H9 (cell line): ENCODE measurements around the gene RAB6B. TPM values are rescaled to one million over a fixed set of nuclear protein-coding genes. Genes with fewer than 3 reads are reported as not detected.
A peak's percentile ranks its signal among the peaks of the same experiment; 100 is the strongest.

Experiments
- DNase-seq: peaks from one replicate; pipeline ENCODE4 v3.0.0-alpha.2; 2017
- H2AFZ ChIP-seq: one replicate; pipeline ENCODE4 v1.6.1; 2013; ENCODE audit warnings: mild to moderate bottlenecking, low read length, control low read depth, moderate library complexity
- H2AK5ac ChIP-seq: 2 replicates; pipeline ENCODE4 v1.6.1; 2013; ENCODE audit warnings: low read length, control low read depth, mixed read lengths; ENCODE audit not compliant: insufficient read length
- H2BK120ac ChIP-seq: one replicate; pipeline ENCODE4 v1.6.1; 2013; ENCODE audit warnings: low read depth, mild to moderate bottlenecking, low read length, control low read depth, inconsistent platforms; ENCODE audit not compliant: poor library complexity, severe bottlenecking
- H2BK12ac ChIP-seq: 2 replicates; pipeline ENCODE4 v1.6.1; 2013; ENCODE audit warnings: low read length, control low read depth, mixed read lengths, low read depth; ENCODE audit not compliant: insufficient read length
- H2BK15ac ChIP-seq: 2 replicates; pipeline ENCODE4 v1.6.1; 2013; ENCODE audit warnings: low read depth, low read length, control low read depth
- H2BK20ac ChIP-seq: one replicate; pipeline ENCODE4 v1.6.1; 2013; ENCODE audit warnings: low read depth, mild to moderate bottlenecking, low read length, control low read depth, inconsistent platforms; ENCODE audit not compliant: poor library complexity, severe bottlenecking
- H2BK5ac ChIP-seq: 2 replicates; pipeline ENCODE4 v1.6.1; 2013; ENCODE audit warnings: low read length, control low read depth, mixed read lengths; ENCODE audit not compliant: insufficient read length
- H3K14ac ChIP-seq: 2 replicates; pipeline ENCODE4 v1.6.1; 2013; ENCODE audit warnings: low read length, control low read depth; ENCODE audit not compliant: insufficient read depth
- H3K18ac ChIP-seq: 2 replicates; pipeline ENCODE4 v1.6.1; 2013; ENCODE audit warnings: low read depth, mild to moderate bottlenecking, mixed read lengths, low read length, control low read depth; ENCODE audit not compliant: insufficient read length
- H3K23ac ChIP-seq: 2 replicates; pipeline ENCODE4 v1.6.1; 2013; ENCODE audit warnings: low read length, control low read depth, mixed read lengths, low read depth; ENCODE audit not compliant: insufficient read length
- H3K23me2 ChIP-seq: 2 replicates; pipeline ENCODE4 v1.6.1; 2013; ENCODE audit warnings: low read depth, mild to moderate bottlenecking, mixed read lengths, low read length, control low read depth; ENCODE audit not compliant: insufficient read length, poor library complexity, severe bottlenecking
- H3K27ac ChIP-seq: 2 replicates; pipeline ENCODE4 v1.5.1; 2013; ENCODE audit warnings: low read length, control low read depth, mixed read lengths, low read depth; ENCODE audit not compliant: insufficient read length
- H3K27me3 ChIP-seq: 2 replicates; pipeline ENCODE4 v1.6.1; 2013; ENCODE audit warnings: low read length, control low read depth, inconsistent platforms; ENCODE audit not compliant: insufficient read depth
- H3K4ac ChIP-seq: 2 replicates; pipeline ENCODE4 v1.6.1; 2013; ENCODE audit warnings: low read depth, mild to moderate bottlenecking, control low read depth, inconsistent platforms, low read length, moderate library complexity
- H3K4me1 ChIP-seq: 2 replicates; pipeline ENCODE4 v1.6.1; 2013; ENCODE audit warnings: low read length, control low read depth, inconsistent platforms; ENCODE audit not compliant: insufficient read depth
- H3K4me2 ChIP-seq: 2 replicates; pipeline ENCODE4 v1.6.1; 2013; ENCODE audit warnings: low read length, control low read depth, mixed read lengths; ENCODE audit not compliant: insufficient read length, insufficient read depth
- H3K56ac ChIP-seq: 2 replicates; pipeline ENCODE4 v1.6.1; 2013; ENCODE audit warnings: low read depth, mild to moderate bottlenecking, mixed read lengths, low read length, control low read depth; ENCODE audit not compliant: insufficient read length
- H3K79me1 ChIP-seq: 2 replicates; pipeline ENCODE4 v1.6.1; 2013; ENCODE audit warnings: low read depth, mild to moderate bottlenecking, moderate library complexity, low read length, control low read depth, inconsistent platforms; ENCODE audit not compliant: insufficient read depth, poor library complexity, severe bottlenecking
- H3K79me2 ChIP-seq: 2 replicates; pipeline ENCODE4 v1.6.1; 2013; ENCODE audit warnings: low read length, control low read depth, inconsistent platforms; ENCODE audit not compliant: insufficient read depth
- H3K9ac ChIP-seq: 2 replicates; pipeline ENCODE4 v1.6.1; 2013; ENCODE audit warnings: low read length, control low read depth, mixed read lengths; ENCODE audit not compliant: insufficient read length; ENCODE audit errors: extremely low read depth
- H3K9me3 ChIP-seq: one replicate; pipeline ENCODE4 v1.6.1; 2013; ENCODE audit warnings: low read depth, low read length, inconsistent platforms; ENCODE audit not compliant: control insufficient read depth
- H3T11ph ChIP-seq: one replicate; pipeline ENCODE4 v1.6.1; 2013; ENCODE audit warnings: mild to moderate bottlenecking, low read length, control low read depth, inconsistent platforms
- H4K20me1 ChIP-seq: one replicate; pipeline ENCODE4 v1.6.1; 2013; ENCODE audit not compliant: control insufficient read depth, insufficient read length, insufficient read depth
- H4K5ac ChIP-seq: 2 replicates; pipeline ENCODE4 v1.6.1; 2013; ENCODE audit warnings: low read depth, mild to moderate bottlenecking, mixed read lengths, low read length, control low read depth; ENCODE audit not compliant: insufficient read length
- H4K8ac ChIP-seq: replicated peaks from 2 replicates; pipeline ENCODE4 v1.6.1; 2013; ENCODE audit warnings: low read length, control low read depth, mixed read lengths, low read depth; ENCODE audit not compliant: insufficient read length
- H4K91ac ChIP-seq: 2 replicates; pipeline ENCODE4 v1.6.1; 2013; ENCODE audit warnings: low read depth, mild to moderate bottlenecking, moderate library complexity, mixed read lengths, low read length, control low read depth; ENCODE audit not compliant: insufficient read length
- H3K27ac Mint-ChIP-seq, 3 experiments: 2 replicates in 2 of 3; 3 replicates in 1 of 3; pipeline ENCODE4 v1.8.0; 2020 to 2021; ENCODE audit warnings: mixed read lengths in 3 of 3, mild to moderate bottlenecking in 1 of 3, moderate library complexity in 1 of 3
- H3K27me3 Mint-ChIP-seq: 2 replicates; pipeline ENCODE4 v1.8.0; 2021; ENCODE audit warnings: low read depth, mild to moderate bottlenecking, moderate library complexity, mixed read lengths
- H3K36me3 Mint-ChIP-seq, 3 experiments: 2 replicates in 2 of 3; 3 replicates in 1 of 3; pipeline ENCODE4 v1.8.0; 2020 to 2021; ENCODE audit warnings: low read depth in 3 of 3, mixed read lengths in 3 of 3; ENCODE audit not compliant: insufficient read depth in 1 of 3
- H3K4me1 Mint-ChIP-seq, 2 experiments: 2 replicates each; pipeline ENCODE4 v1.8.0; 2020; ENCODE audit warnings: mixed read lengths in 2 of 2
- H3K4me3 Mint-ChIP-seq, 2 experiments: 2 replicates in 1 of 2; 3 replicates in 1 of 2; pipeline ENCODE4 v1.8.0; 2020 to 2021; ENCODE audit warnings: mild to moderate bottlenecking in 2 of 2, mixed read lengths in 2 of 2, moderate library complexity in 1 of 2
- H3K9me3 Mint-ChIP-seq, 2 experiments: 2 replicates in 1 of 2; 3 replicates in 1 of 2; pipeline ENCODE4 v1.8.0; 2020; ENCODE audit warnings: mild to moderate bottlenecking in 2 of 2, mixed read lengths in 2 of 2, moderate library complexity in 1 of 2
- WGBS: extraction: QIAGEN DNeasy Blood & Tissue Kit; methylation state at CpG from one replicate; pipeline ENCODE4 v1.1.7; 2013; ENCODE audit warnings: missing lambda C conversion rate, low lambda C conversion rate, mixed read lengths; ENCODE audit not compliant: insufficient read length; ENCODE audit errors: extremely low coverage; 5-methylcytosine and 5-hydroxymethylcytosine counted together
- total RNA-seq: library from RNA; stranded (reverse); gene quantifications from 2 replicates; pipeline ENCODE4 v1.2.1, GENCODE V29; 2021
- TF ChIP-seq, protein P1 (sequence below): fragments of 200-600 bp; sonication (generic); conservative IDR thresholded peaks from 3 replicates; pipeline ENCODE4 v1.8.0; 2021; ENCODE audit warnings: antibody characterized with exemption, mild to moderate bottlenecking

Gene RAB6B
- total RNA-seq, 1 experiment from 2014 or later, result 12.3 TPM

- Mint-ChIP-seq H3K4me3 (no peak overlapping the region), H3K36me3 (0 out of 7 replicates have a peak, but pooled peaks cover 0 to 1% (median 0%) of the 10 kb centered on the region in 3 experiments), H3K27ac (peak overlapping the region in 2 of 3 experiments; percentile 57 to 67; a peak in 1 of 7 replicates), H3K4me1 (peaks cover 0 to 7% of the 10 kb centered on the region in 2 experiments; a peak in 1 of 4 replicates), H3K27me3 (no peaks in the 10 kb centered on the region), H3K9me3 (no peaks in the 10 kb centered on the region)
- Histone ChIP-seq H3T11ph (no peak overlapping the region), H2BK120ac (no peak overlapping the region), H2BK20ac (no peak overlapping the region), H3K27ac (no peak overlapping the region), H3K56ac (no peak overlapping the region), H4K5ac (no peak overlapping the region), H3K23me2 (no peaks in the 10 kb centered on the region), H4K20me1 (no peaks in the 10 kb centered on the region), H3K79me2 (no peaks in the 10 kb centered on the region), H2BK15ac (no peak overlapping the region), H2BK5ac (no peak overlapping the region), H3K9ac (no peak overlapping the region), H3K4ac (no peak overlapping the region), H3K9me3 (no peaks in the 10 kb centered on the region), H3K18ac (no peak overlapping the region), H4K91ac (no peak overlapping the region), H3K27me3 (no peaks in the 10 kb centered on the region), H2AFZ (no peak overlapping the region), H3K23ac (no peak overlapping the region), H3K4me2 (no peak overlapping the region), H3K4me1 (no peaks in the 10 kb centered on the region), H2AK5ac (no peak overlapping the region), H3K79me1 (no peaks in the 10 kb centered on the region), H2BK12ac (no peak overlapping the region), H4K8ac (no peak overlapping the region), H3K14ac (no peak overlapping the region; the same call in 1 of the 2 replicates)
- WGBS, result no CpG with 5 or more reads among the region's 13 CpGs
- no peak for DNase-seq
- TF ChIP-seq, protein P1, sequence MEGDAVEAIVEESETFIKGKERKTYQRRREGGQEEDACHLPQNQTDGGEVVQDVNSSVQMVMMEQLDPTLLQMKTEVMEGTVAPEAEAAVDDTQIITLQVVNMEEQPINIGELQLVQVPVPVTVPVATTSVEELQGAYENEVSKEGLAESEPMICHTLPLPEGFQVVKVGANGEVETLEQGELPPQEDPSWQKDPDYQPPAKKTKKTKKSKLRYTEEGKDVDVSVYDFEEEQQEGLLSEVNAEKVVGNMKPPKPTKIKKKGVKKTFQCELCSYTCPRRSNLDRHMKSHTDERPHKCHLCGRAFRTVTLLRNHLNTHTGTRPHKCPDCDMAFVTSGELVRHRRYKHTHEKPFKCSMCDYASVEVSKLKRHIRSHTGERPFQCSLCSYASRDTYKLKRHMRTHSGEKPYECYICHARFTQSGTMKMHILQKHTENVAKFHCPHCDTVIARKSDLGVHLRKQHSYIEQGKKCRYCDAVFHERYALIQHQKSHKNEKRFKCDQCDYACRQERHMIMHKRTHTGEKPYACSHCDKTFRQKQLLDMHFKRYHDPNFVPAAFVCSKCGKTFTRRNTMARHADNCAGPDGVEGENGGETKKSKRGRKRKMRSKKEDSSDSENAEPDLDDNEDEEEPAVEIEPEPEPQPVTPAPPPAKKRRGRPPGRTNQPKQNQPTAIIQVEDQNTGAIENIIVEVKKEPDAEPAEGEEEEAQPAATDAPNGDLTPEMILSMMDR, result peak; percentile 55
Measured at GRCh38 chr3:133831966-133832801, 63.5 kb downstream of the RAB6B start.
